OCI-LY7 (cell line): Measurements from ENCODE around the gene SUPT16H. TPM values are rescaled to one million over a fixed set of nuclear protein-coding genes. Genes with fewer than 3 reads are reported as not detected.

Experiments
- BruUV-seq: library from RNA; stranded (reverse); fragments of 400-500 nt; replicated peaks from 2 replicates; lab custom pipeline; 2021; lab: Mats Ljungman, UMichigan
- CTCF ChIA-PET: fragments of 300-600 bp; sonication (Branson Sonifier 250); formaldehyde crosslinking; loops from one replicate; lab custom pipeline; 2022; ENCODE audit warnings: antibody characterized with exemption; ENCODE audit not compliant: unreplicated experiment; lab: Charles Lee
- POLR2A ChIA-PET: fragments of 300-600 bp; sonication (Branson Sonifier 250); formaldehyde crosslinking; loops from one replicate; lab custom pipeline; 2022; ENCODE audit warnings: antibody characterized with exemption; lab: Charles Lee
- DNase-seq: peaks from one replicate; pipeline ENCODE4 v3.0.0-alpha.2; 2015; ENCODE audit warnings: low spot score
- H2AFZ ChIP-seq: fragments of 200-600 bp; sonication (generic), shearing (Covaris generic); 2 replicates; pipeline ENCODE4 v1.6.1; 2014; ENCODE audit warnings: mild to moderate bottlenecking, antibody characterized with exemption, low read length, moderate library complexity
- H3K27ac ChIP-seq: fragments of 200-600 bp; sonication (generic); 2 replicates; pipeline ENCODE4 v1.5.1; 2014; ENCODE audit warnings: mixed run types, low read depth, mild to moderate bottlenecking, moderate library complexity, low read length, inconsistent platforms; ENCODE audit not compliant: poor library complexity, severe bottlenecking
- H3K36me3 ChIP-seq: fragments of 200-600 bp; sonication (generic); 2 replicates; pipeline ENCODE4 v1.6.1; 2014; ENCODE audit warnings: mild to moderate bottlenecking, antibody characterized with exemption, low read length, moderate library complexity, mixed read lengths; ENCODE audit not compliant: insufficient read depth
- H3K4me1 ChIP-seq: fragments of 200-600 bp; sonication (generic); 2 replicates; pipeline ENCODE4 v1.5.1; 2014; ENCODE audit warnings: mild to moderate bottlenecking, low read length; ENCODE audit not compliant: insufficient read depth, poor library complexity, severe bottlenecking
- H3K4me2 ChIP-seq: fragments of 200-600 bp; sonication (generic); 2 replicates; pipeline ENCODE4 v1.6.1; 2014; ENCODE audit warnings: mild to moderate bottlenecking, low read length
- H3K4me3 ChIP-seq: fragments of 200-600 bp; sonication (generic); 2 replicates; pipeline ENCODE4 v1.5.1; 2014; ENCODE audit warnings: mild to moderate bottlenecking, low read depth, low read length; ENCODE audit not compliant: poor library complexity, severe bottlenecking
- H3K79me2 ChIP-seq: fragments of 200-600 bp; sonication (generic); 2 replicates; pipeline ENCODE4 v1.6.1; 2016; ENCODE audit warnings: low read depth, mild to moderate bottlenecking, low read length, moderate library complexity, mixed read lengths; ENCODE audit not compliant: insufficient read depth
- H3K9me2 ChIP-seq: fragments of 200-600 bp; sonication (generic); 2 replicates; pipeline ENCODE4 v1.6.1; 2016; ENCODE audit warnings: mild to moderate bottlenecking, low read length, mixed read lengths; ENCODE audit not compliant: insufficient read depth
- H3K9me3 ChIP-seq: fragments of 200-600 bp; sonication (generic); 2 replicates; pipeline ENCODE4 v1.6.1; 2014; ENCODE audit warnings: mild to moderate bottlenecking, mixed run types, low read length, mixed read lengths
- H4K20me1 ChIP-seq: fragments of 200-600 bp; sonication (generic); 2 replicates; pipeline ENCODE4 v1.6.1; 2014; ENCODE audit warnings: mild to moderate bottlenecking, antibody characterized with exemption, low read length, moderate library complexity, mixed read lengths; ENCODE audit not compliant: insufficient read depth
- EZH2phosphoT487 ChIP-seq: fragments of 200-600 bp; sonication (generic); IDR thresholded peaks from 2 replicates; pipeline ENCODE4 v1.6.1; 2018; ENCODE audit warnings: low read depth, borderline replicate concordance, mild to moderate bottlenecking, mixed run types, antibody characterized with exemption, low read length, moderate library complexity, mixed read lengths
- intact Hi-C: fragments of 100-400 bp; cut with micrococcal nuclease; formaldehyde crosslinking; loops from one replicate; pipeline ENCODE4 v1.10.0; 2022; ENCODE audit not compliant: unreplicated experiment
- total RNA-seq, 2 experiments: library from RNA; depleted of rRNA in 1 of 2; stranded (reverse); fragments of >200 nt in 1 of 2; shearing (Covaris generic) in 1 of 2; gene quantifications; 2 replicates each; pipeline ENCODE4 v1.2.3, GENCODE V29; 2014 to 2022
- TF ChIP-seq, protein P1 (sequence below): fragments of 200-600 bp; sonication (generic); conservative IDR thresholded peaks from 2 replicates; pipeline ENCODE4 v1.5.1; 2014; ENCODE audit warnings: mild to moderate bottlenecking, antibody characterized with exemption, low read length, moderate library complexity, mixed read lengths

Gene SUPT16H
- total RNA-seq, 2 experiments from 2014 or later, result 100 to 151 TPM

DNA sequence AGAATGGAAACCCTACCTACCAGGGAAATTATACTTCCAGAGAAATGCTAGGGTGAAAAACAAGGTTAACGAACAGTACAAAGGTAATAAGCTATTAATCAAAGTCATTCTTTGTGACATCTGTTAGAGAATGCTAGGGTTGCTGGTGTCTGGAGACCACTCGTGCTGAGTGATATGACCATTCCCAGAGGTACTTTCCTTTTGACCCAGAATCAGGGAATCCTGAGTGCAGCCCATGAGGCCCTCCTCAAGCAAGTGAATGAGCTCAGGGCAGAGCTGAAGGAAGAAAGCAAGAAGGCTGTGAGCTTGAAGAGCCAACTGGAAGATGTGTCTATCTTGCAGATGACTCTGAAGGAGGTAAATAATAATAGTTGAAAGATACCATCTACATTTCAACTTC is 72.2 kb downstream of the SUPT16H start:
- Histone ChIP-seq H3K9me2 (no peaks in the 10 kb centered on the region), H3K79me2 (no peaks in the 10 kb centered on the region), H3K36me3 (no peaks in the 10 kb centered on the region), H3K9me3 (no peaks in the 10 kb centered on the region), H3K4me1 (peaks cover 22% of the 10 kb centered on the region), H3K4me2 (no peak overlapping the region), H4K20me1 (no peaks in the 10 kb centered on the region), H3K27ac (no peak overlapping the region), H2AFZ (no peak overlapping the region), H3K4me3 (no peak overlapping the region)
- no peak for DNase-seq
- intact Hi-C loops, result no loop called here
- TF ChIP-seq, protein P1, sequence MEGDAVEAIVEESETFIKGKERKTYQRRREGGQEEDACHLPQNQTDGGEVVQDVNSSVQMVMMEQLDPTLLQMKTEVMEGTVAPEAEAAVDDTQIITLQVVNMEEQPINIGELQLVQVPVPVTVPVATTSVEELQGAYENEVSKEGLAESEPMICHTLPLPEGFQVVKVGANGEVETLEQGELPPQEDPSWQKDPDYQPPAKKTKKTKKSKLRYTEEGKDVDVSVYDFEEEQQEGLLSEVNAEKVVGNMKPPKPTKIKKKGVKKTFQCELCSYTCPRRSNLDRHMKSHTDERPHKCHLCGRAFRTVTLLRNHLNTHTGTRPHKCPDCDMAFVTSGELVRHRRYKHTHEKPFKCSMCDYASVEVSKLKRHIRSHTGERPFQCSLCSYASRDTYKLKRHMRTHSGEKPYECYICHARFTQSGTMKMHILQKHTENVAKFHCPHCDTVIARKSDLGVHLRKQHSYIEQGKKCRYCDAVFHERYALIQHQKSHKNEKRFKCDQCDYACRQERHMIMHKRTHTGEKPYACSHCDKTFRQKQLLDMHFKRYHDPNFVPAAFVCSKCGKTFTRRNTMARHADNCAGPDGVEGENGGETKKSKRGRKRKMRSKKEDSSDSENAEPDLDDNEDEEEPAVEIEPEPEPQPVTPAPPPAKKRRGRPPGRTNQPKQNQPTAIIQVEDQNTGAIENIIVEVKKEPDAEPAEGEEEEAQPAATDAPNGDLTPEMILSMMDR, result no peak
- TF ChIP-seq EZH2phosphoT487, result no peak
- BruUV-seq, result no TSS peak
- CTCF ChIA-PET, result no interaction called here
- POLR2A ChIA-PET, result interaction anchor here (1.1 to 1.4 kb wide), 4 partner anchors 8 to 14 kb away, joined by 3 to 6 read pairs (median 3); no protein-coding TSS in a partner anchor

DNA sequence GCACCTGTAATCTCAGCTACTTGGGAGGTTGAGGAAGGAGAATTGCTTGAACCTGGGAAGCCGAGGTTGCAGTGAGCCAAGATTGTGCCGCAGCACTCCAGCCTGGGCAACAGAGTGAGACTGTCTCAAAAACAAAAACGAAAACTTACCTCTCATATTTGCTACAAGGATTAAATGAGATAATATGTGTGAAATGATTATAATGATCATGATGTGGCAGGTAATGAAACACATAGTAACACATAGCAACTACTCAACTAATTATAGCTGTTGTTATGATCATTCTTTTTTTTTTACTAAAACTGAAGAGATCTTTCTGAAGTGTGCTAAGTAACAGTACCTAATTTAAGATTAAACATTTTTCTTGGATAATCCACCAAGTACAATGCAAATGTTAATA is 73.9 kb downstream of the SUPT16H start:
- CTCF ChIA-PET, result no interaction called here
- Histone ChIP-seq H3K4me1 (peaks cover 22% of the 10 kb centered on the region), H3K9me3 (no peaks in the 10 kb centered on the region), H3K9me2 (no peaks in the 10 kb centered on the region), H2AFZ (no peak overlapping the region), H3K4me2 (no peak overlapping the region), H3K79me2 (no peaks in the 10 kb centered on the region), H4K20me1 (no peaks in the 10 kb centered on the region), H3K4me3 (no peak overlapping the region), H3K36me3 (no peaks in the 10 kb centered on the region), H3K27ac (no peak overlapping the region)
- no peak for DNase-seq
- TF ChIP-seq EZH2phosphoT487, result no peak
- TF ChIP-seq, protein P1, result no peak
- BruUV-seq, result no TSS peak
- intact Hi-C loops, result no loop called here
- POLR2A ChIA-PET, result interaction anchor here (0.7 to 1.5 kb wide), 5 partner anchors 8 to 72 kb away, joined by 3 to 7 read pairs (median 5); no protein-coding TSS in a partner anchor

DNA sequence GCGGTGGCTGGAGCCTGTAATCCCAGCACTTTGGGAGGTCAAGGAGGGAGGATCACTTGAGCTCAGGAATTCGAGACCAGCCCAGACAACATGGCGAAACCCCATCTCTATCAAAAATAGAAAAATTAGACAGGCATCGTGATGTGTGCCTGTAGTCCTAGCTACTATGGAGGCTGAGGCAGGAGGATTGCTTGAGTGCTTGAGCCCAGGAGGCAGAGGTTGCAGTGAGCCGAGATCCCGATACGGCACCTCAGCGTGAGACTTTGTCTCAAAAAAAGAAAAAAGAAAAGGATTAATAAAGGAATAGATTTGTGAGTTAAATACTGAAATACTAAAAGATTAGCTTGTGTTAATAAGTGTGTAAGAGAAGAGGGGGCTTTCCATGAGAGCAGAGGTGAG is 74.6 kb downstream of the SUPT16H start:
- Histone ChIP-seq H2AFZ (peak overlapping the region; percentile 91), H4K20me1 (no peaks in the 10 kb centered on the region), H3K4me3 (peak overlapping the region; percentile 56), H3K27ac (peak overlapping the region; percentile 60), H3K4me1 (peaks cover 22% of the 10 kb centered on the region), H3K9me3 (no peaks in the 10 kb centered on the region), H3K36me3 (no peaks in the 10 kb centered on the region), H3K4me2 (peak overlapping the region; percentile 75), H3K9me2 (no peaks in the 10 kb centered on the region), H3K79me2 (no peaks in the 10 kb centered on the region)
- peak; percentile 11 for DNase-seq
- intact Hi-C loops, result no loop called here
- ChIA-PET CTCF (interaction anchor here (0.5 to 0.8 kb wide), 3 partner anchors 29 to 146 kb away, joined by 3 read pairs; partner anchors contain the start of genes CHD8 and RPGRIP1), POLR2A (interaction anchor here (0.7 to 1.5 kb wide), 7 partner anchors 8 to 73 kb away, joined by 3 to 7 read pairs (median 4); no protein-coding TSS in a partner anchor)
- no peak for TF ChIP-seq EZH2phosphoT487
- TF ChIP-seq, protein P1, result no peak
- BruUV-seq, result no TSS peak
